IMR-90 (cell line): ENCODE results near the gene FCHSD2. TPM values are rescaled to one million over a fixed set of nuclear protein-coding genes. Genes with fewer than 3 reads are reported as not detected.

Experiments
- ATAC-seq: fragments of 200-7000 bp; cut with Tn5 transposase; 2 replicates; pipeline ENCODE4 v1.9.1; 2020; ENCODE audit warnings: low read depth, mild to moderate bottlenecking, moderate library complexity
- BruUV-seq: library from RNA; stranded (reverse); fragments of 400-500 nt; replicated peaks from 2 replicates; lab custom pipeline; 2021; lab: Mats Ljungman, UMichigan
- CTCF ChIA-PET: fragments of 300-600 bp; formaldehyde crosslinking; extraction: SDS; loops from one replicate; lab custom pipeline; 2021; ENCODE audit warnings: antibody characterized with exemption; lab: Yijun Ruan, JAX
- POLR2A ChIA-PET: fragments of 300-600 bp; sonication (Branson Sonifier 250); formaldehyde crosslinking; loops from one replicate; lab custom pipeline; 2022; ENCODE audit warnings: antibody characterized with exemption; ENCODE audit not compliant: unreplicated experiment; lab: Charles Lee
- DNase-seq: peaks from one replicate; pipeline ENCODE4 v3.0.0; 2013
- H2AFZ ChIP-seq: replicated peaks from 2 replicates; pipeline ENCODE3; 2013; ENCODE audit warnings: low read length, mild to moderate bottlenecking; ENCODE audit not compliant: poor library complexity
- H2AK5ac ChIP-seq: 2 replicates; pipeline ENCODE4 v1.6.1; 2013; ENCODE audit warnings: low read depth, low read length, inconsistent platforms
- H2AK9ac ChIP-seq: replicated peaks from 2 replicates; pipeline ENCODE3; 2013; ENCODE audit warnings: mild to moderate bottlenecking, low read depth, low read length, moderate library complexity; ENCODE audit not compliant: poor library complexity
- H2BK120ac ChIP-seq: 2 replicates; pipeline ENCODE4 v1.6.1; 2013; ENCODE audit warnings: low read depth, low read length, inconsistent platforms
- H2BK15ac ChIP-seq: 3 replicates; pipeline ENCODE4 v1.6.1; 2013; ENCODE audit warnings: low read depth, low read length, inconsistent platforms
- H2BK20ac ChIP-seq: 2 replicates; pipeline ENCODE4 v1.6.1; 2013; ENCODE audit warnings: low read depth, mild to moderate bottlenecking, inconsistent platforms, low read length, moderate library complexity
- H2BK5ac ChIP-seq: 2 replicates; pipeline ENCODE4 v1.6.1; 2013; ENCODE audit warnings: mild to moderate bottlenecking, low read depth, low read length, inconsistent platforms; ENCODE audit not compliant: poor library complexity, severe bottlenecking
- H3K14ac ChIP-seq: replicated peaks from 2 replicates; pipeline ENCODE4 v1.6.1; 2013; ENCODE audit warnings: low read depth, low read length, inconsistent platforms
- H3K18ac ChIP-seq: 2 replicates; pipeline ENCODE4 v1.6.1; 2013; ENCODE audit warnings: low read depth, low read length, control low read depth
- H3K23ac ChIP-seq: 2 replicates; pipeline ENCODE4 v1.6.1; 2013; ENCODE audit warnings: low read depth, low read length, inconsistent platforms
- H3K27ac ChIP-seq: 2 replicates; pipeline ENCODE4 v1.5.1; 2013; ENCODE audit warnings: mild to moderate bottlenecking, control low read depth, low read length; ENCODE audit not compliant: insufficient read depth
- H3K27me3 ChIP-seq: 2 replicates; pipeline ENCODE4 v1.6.1; 2013; ENCODE audit warnings: low read length; ENCODE audit not compliant: control insufficient read depth, insufficient read depth
- H3K36me3 ChIP-seq: 2 replicates; pipeline ENCODE4 v1.6.1; 2013; ENCODE audit warnings: low read length, mixed read lengths; ENCODE audit not compliant: control insufficient read depth, insufficient read depth
- H3K4ac ChIP-seq: 2 replicates; pipeline ENCODE4 v1.6.1; 2013; ENCODE audit warnings: low read depth, low read length, inconsistent platforms
- H3K4me1 ChIP-seq: 2 replicates; pipeline ENCODE4 v1.6.1; 2013; ENCODE audit warnings: low read length, mixed read lengths; ENCODE audit not compliant: control insufficient read depth, insufficient read depth
- H3K4me2 ChIP-seq: 2 replicates; pipeline ENCODE4 v1.6.1; 2013; ENCODE audit warnings: low read depth, mild to moderate bottlenecking, control low read depth, low read length, moderate library complexity
- H3K4me3 ChIP-seq: 2 replicates; pipeline ENCODE4 v1.5.1; 2013; ENCODE audit warnings: low read depth, mild to moderate bottlenecking, control low read depth, low read length, moderate library complexity; ENCODE audit not compliant: insufficient read depth
- H3K56ac ChIP-seq: 2 replicates; pipeline ENCODE4 v1.6.1; 2013; ENCODE audit warnings: low read length, inconsistent platforms; ENCODE audit not compliant: insufficient read depth; ENCODE audit errors: extremely low read depth
- H3K79me1 ChIP-seq, 2 experiments: 2 replicates each; pipeline ENCODE4 v1.6.1; 2013; ENCODE audit warnings: low read length in 2 of 2, inconsistent platforms in 1 of 2, low read depth in 1 of 2
- H3K9ac ChIP-seq: 2 replicates; pipeline ENCODE4 v1.6.1; 2013; ENCODE audit warnings: low read depth, low read length, control low read depth
- H3K9me1 ChIP-seq: 2 replicates; pipeline ENCODE4 v1.6.1; 2013; ENCODE audit warnings: low read length, inconsistent platforms; ENCODE audit not compliant: insufficient read depth
- H3K9me3 ChIP-seq: 2 replicates; pipeline ENCODE4 v1.6.1; 2013; ENCODE audit warnings: low read length; ENCODE audit not compliant: control insufficient read depth, insufficient read depth
- H4K20me1 ChIP-seq: 2 replicates; pipeline ENCODE4 v1.6.1; 2013; ENCODE audit warnings: low read length, inconsistent platforms; ENCODE audit not compliant: insufficient read depth
- H4K5ac ChIP-seq: 2 replicates; pipeline ENCODE4 v1.6.1; 2013; ENCODE audit warnings: mild to moderate bottlenecking, low read depth, low read length, control low read depth
- H4K8ac ChIP-seq, 2 experiments: 2 replicates each; pipeline ENCODE4 v1.6.1; 2013; ENCODE audit warnings: low read depth in 2 of 2, low read length in 2 of 2, control low read depth in 1 of 2, inconsistent platforms in 1 of 2
- H4K91ac ChIP-seq: 2 replicates; pipeline ENCODE4 v1.6.1; 2013; ENCODE audit warnings: low read depth, low read length, inconsistent platforms; ENCODE audit not compliant: insufficient read depth
- BHLHE40 ChIP-seq: fragments of 150-350 bp; IDR thresholded peaks from 2 replicates; pipeline ENCODE4 v1.6.1; 2016; ENCODE audit warnings: mild to moderate bottlenecking, low read depth, low read length
- CEBPB ChIP-seq: IDR thresholded peaks from 2 replicates; pipeline ENCODE4 v1.6.1; 2012; ENCODE audit warnings: low read depth, low read length, improper control_type of control experiment
- CHD1 ChIP-seq: IDR thresholded peaks from 2 replicates; pipeline ENCODE4 v1.6.1; 2012; ENCODE audit warnings: low read depth, low read length, improper control_type of control experiment
- FOS ChIP-seq: fragments of 150-350 bp; IDR thresholded peaks from 2 replicates; pipeline ENCODE4 v1.6.1; 2016; ENCODE audit warnings: low read depth, low read length
- MAFK ChIP-seq: IDR thresholded peaks from 2 replicates; pipeline ENCODE4 v1.6.1; 2012; ENCODE audit warnings: low read depth, low read length, improper control_type of control experiment
- MAZ ChIP-seq: IDR thresholded peaks from 2 replicates; pipeline ENCODE4 v1.6.1; 2012; ENCODE audit warnings: low read depth, mild to moderate bottlenecking, low read length, improper control_type of control experiment, moderate library complexity, borderline replicate concordance
- MXI1 ChIP-seq: IDR thresholded peaks from 2 replicates; pipeline ENCODE4 v1.6.1; 2012; ENCODE audit warnings: low read depth, mild to moderate bottlenecking, low read length, moderate library complexity, borderline replicate concordance
- NFE2L2 ChIP-seq: fragments of 150-350 bp; IDR thresholded peaks from 2 replicates; pipeline ENCODE4 v1.6.1; 2016; ENCODE audit warnings: low read depth, mild to moderate bottlenecking, low read length
- POLR2A ChIP-seq: IDR thresholded peaks from 2 replicates; pipeline ENCODE4 v1.6.1; 2012; ENCODE audit warnings: mild to moderate bottlenecking, low read depth, low read length
- RAD21 ChIP-seq: IDR thresholded peaks from 2 replicates; pipeline ENCODE4 v1.6.1; 2012; ENCODE audit warnings: low read length, improper control_type of control experiment
- RCOR1 ChIP-seq: IDR thresholded peaks from 2 replicates; pipeline ENCODE4 v1.6.1; 2012; ENCODE audit warnings: mild to moderate bottlenecking, low read length, improper control_type of control experiment; ENCODE audit not compliant: insufficient replicate concordance
- RFX5 ChIP-seq: IDR thresholded peaks from 2 replicates; pipeline ENCODE4 v1.8.0; 2012; ENCODE audit warnings: low read depth, mild to moderate bottlenecking, low read length, moderate library complexity
- SMC3 ChIP-seq: fragments of 150-350 bp; IDR thresholded peaks from 2 replicates; pipeline ENCODE4 v1.6.1; 2016; ENCODE audit warnings: low read depth, mild to moderate bottlenecking, antibody characterized with exemption, low read length, moderate library complexity
- USF2 ChIP-seq: fragments of 150-350 bp; IDR thresholded peaks from 2 replicates; pipeline ENCODE4 v1.6.1; 2017; ENCODE audit warnings: mild to moderate bottlenecking, antibody characterized with exemption, low read length, low read depth
- WGBS, 2 experiments: methylation state at CpG; one replicate each; pipeline versions ENCODE4 v1.1.5 to v1.1.7; 2013; ENCODE audit warnings: missing lambda C conversion rate in 2 of 2; ENCODE audit not compliant: insufficient read length in 1 of 2; ENCODE audit errors: extremely low coverage in 2 of 2; 5-methylcytosine and 5-hydroxymethylcytosine counted together
- dilution Hi-C: fragments of 300-500 bp; cut with HindIII; formaldehyde crosslinking; loops from one replicate; pipeline ENCODE4 v1.14.3; 2018; ENCODE audit warnings: low sequenced_read_pairs; ENCODE audit not compliant: unreplicated experiment
- in situ Hi-C: fragments of 300-500 bp; cut with MboI; formaldehyde crosslinking; loops from 3 replicates; pipeline ENCODE4 v1.14.3; 2019; ENCODE audit warnings: low sequenced_read_pairs, inconsistent platforms, mixed read lengths
- intact Hi-C: fragments of 100-400 bp; cut with micrococcal nuclease; formaldehyde crosslinking; loops from 2 replicates; pipeline ENCODE4 v1.10.0; 2022
- polyA plus RNA-seq, 3 experiments: library from polyadenylated mRNA; depleted of rRNA; stranded (reverse); fragments of >200 nt; gene quantifications; 2 replicates each; pipeline ENCODE4 v1.2.3, GENCODE V29; 2012; ENCODE audit warnings: low replicate concordance in 1 of 3
- total RNA-seq: library from RNA; depleted of rRNA; stranded (reverse); fragments of >200 nt; gene quantifications from 2 replicates; pipeline ENCODE4 v1.2.3, GENCODE V29; 2012
- TF ChIP-seq, protein P1 (sequence below): conservative IDR thresholded peaks from 2 replicates; pipeline ENCODE4 v1.5.1; 2012; ENCODE audit warnings: mild to moderate bottlenecking, low read depth, low read length, improper control_type of control experiment
- TF ChIP-seq, protein P2 (sequence below): fragments of 150-350 bp; IDR thresholded peaks from 2 replicates; pipeline ENCODE4 v1.6.1; 2016; ENCODE audit warnings: low read depth, mild to moderate bottlenecking, low read length, moderate library complexity, borderline replicate concordance

FCHSD2 gene
- total and polyA plus RNA-seq, 2 of the 4 experiments (the other 2 are of a cell fraction): 5.9 to 18.7 TPM

DNA sequence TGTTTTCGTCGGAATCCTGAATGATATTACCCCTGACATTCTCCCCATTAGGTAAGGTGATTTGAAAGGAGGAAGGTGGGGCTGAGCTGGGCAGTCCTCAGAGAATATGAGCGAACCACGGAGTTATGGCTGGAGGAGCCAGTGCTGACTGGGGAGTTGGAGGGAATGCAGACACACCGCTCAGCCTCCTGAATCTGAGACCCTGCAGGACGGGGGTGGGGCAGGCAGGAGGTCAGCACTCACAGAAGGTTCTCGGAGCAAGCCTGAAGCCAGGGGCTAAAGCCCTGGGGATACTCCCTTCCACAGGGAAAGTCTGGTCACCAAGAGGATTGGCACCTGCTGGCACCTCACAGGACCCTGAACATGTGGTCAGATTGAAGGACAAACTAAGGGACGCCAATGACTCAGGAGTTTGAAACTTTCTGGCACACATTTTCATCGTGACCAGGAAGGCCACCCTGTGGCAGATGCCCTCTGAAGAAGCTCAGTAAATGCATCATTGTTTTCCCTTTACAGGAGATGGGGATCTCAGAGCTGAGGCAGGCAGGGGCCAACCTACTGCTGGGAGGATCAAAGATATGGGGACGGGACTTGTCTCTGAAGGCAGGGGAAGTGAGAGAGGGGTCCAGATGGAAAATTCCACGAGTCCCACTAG lies 26.9 kb upstream of the FCHSD2 start:
- Histone ChIP-seq H2BK20ac (no peak overlapping the region), H3K27me3 (no peaks in the 10 kb centered on the region), H2AFZ (no peak overlapping the region), H3K4me3 (no peak overlapping the region), H3K4ac (no peak overlapping the region), H3K4me1 (peaks cover 2% of the 10 kb centered on the region; the same call in 1 of the 2 replicates), H3K14ac (no peak overlapping the region), H3K9me3 (no peaks in the 10 kb centered on the region), H2BK15ac (no peak overlapping the region), H3K4me2 (no peak overlapping the region), H2AK9ac (no peak overlapping the region), H3K18ac (no peak overlapping the region), H2AK5ac (no peak overlapping the region; the same call in 1 of the 2 replicates), H3K23ac (no peak overlapping the region), H2BK120ac (no peak overlapping the region), H3K79me1 (no peaks in the 10 kb centered on the region), H4K5ac (no peak overlapping the region), H2BK5ac (no peak overlapping the region), H4K20me1 (no peaks in the 10 kb centered on the region), H3K27ac (no peak overlapping the region), H3K9ac (no peak overlapping the region), H3K56ac (no peak overlapping the region), H3K36me3 (no peaks in the 10 kb centered on the region), H4K91ac (no peak overlapping the region), H3K9me1 (no peaks in the 10 kb centered on the region), H4K8ac (no peak overlapping the region)
- in situ Hi-C loops (no loop called here), dilution Hi-C loops (no loop called here), intact Hi-C loops (no loop called here)
- CTCF ChIA-PET: interaction anchor here (1.1 kb wide), 1 partner anchor 9 kb away, joined by 3 read pairs; no protein-coding TSS in a partner anchor
- POLR2A ChIA-PET: no interaction called here
- BruUV-seq: no TSS peak
- ATAC-seq: no peak
- DNase-seq: no peak
- 64% methylated on average over 3 of the region's 11 CpGs; no CpG with 5 or more reads in 1 of the 2 experiments for WGBS, 2 experiments
- TF ChIP-seq SMC3 (no peak), BHLHE40 (no peak), RAD21 (no peak), NFE2L2 (no peak), CEBPB (no peak), MAFK (no peak), FOS (no peak), POLR2A (no peak), MXI1 (no peak), USF2 (no peak), CHD1 (no peak), RCOR1 (no peak), MAZ (no peak), RFX5 (no peak)
- TF ChIP-seq, protein P1, sequence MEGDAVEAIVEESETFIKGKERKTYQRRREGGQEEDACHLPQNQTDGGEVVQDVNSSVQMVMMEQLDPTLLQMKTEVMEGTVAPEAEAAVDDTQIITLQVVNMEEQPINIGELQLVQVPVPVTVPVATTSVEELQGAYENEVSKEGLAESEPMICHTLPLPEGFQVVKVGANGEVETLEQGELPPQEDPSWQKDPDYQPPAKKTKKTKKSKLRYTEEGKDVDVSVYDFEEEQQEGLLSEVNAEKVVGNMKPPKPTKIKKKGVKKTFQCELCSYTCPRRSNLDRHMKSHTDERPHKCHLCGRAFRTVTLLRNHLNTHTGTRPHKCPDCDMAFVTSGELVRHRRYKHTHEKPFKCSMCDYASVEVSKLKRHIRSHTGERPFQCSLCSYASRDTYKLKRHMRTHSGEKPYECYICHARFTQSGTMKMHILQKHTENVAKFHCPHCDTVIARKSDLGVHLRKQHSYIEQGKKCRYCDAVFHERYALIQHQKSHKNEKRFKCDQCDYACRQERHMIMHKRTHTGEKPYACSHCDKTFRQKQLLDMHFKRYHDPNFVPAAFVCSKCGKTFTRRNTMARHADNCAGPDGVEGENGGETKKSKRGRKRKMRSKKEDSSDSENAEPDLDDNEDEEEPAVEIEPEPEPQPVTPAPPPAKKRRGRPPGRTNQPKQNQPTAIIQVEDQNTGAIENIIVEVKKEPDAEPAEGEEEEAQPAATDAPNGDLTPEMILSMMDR: no peak
- TF ChIP-seq, protein P2, sequence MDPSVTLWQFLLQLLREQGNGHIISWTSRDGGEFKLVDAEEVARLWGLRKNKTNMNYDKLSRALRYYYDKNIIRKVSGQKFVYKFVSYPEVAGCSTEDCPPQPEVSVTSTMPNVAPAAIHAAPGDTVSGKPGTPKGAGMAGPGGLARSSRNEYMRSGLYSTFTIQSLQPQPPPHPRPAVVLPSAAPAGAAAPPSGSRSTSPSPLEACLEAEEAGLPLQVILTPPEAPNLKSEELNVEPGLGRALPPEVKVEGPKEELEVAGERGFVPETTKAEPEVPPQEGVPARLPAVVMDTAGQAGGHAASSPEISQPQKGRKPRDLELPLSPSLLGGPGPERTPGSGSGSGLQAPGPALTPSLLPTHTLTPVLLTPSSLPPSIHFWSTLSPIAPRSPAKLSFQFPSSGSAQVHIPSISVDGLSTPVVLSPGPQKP: no peak
